Epithelial cell of proximal tubule (primary cell): ENCODE measurements around the gene SDHAF4. TPM values are rescaled to one million over a fixed set of nuclear protein-coding genes. Genes with fewer than 3 reads are reported as not detected.
"Not testable (repeated sequence)": the region's sequence is repeated elsewhere in the genome, so short reads cannot be mapped to it uniquely, and the experiment has no call there.

Experiments
- DNase-seq: peaks from one replicate; pipeline ENCODE4 v3.0.0-alpha.2; 2011; ENCODE audit warnings: low read depth
- H3K4me3 ChIP-seq: 2 replicates; pipeline ENCODE4 v1.5.1; 2011; ENCODE audit warnings: low read depth, mild to moderate bottlenecking, low read length
- CTCF ChIP-seq: conservative IDR thresholded peaks from 2 replicates; pipeline ENCODE4 v1.5.1; 2012; ENCODE audit warnings: low read depth, mild to moderate bottlenecking, low read length
- total RNA-seq: library from RNA; depleted of rRNA; stranded (reverse); fragments of >200 nt; gene quantifications from 2 replicates; pipeline ENCODE4 v1.2.3, GENCODE V29; 2015

Gene SDHAF4
- total RNA-seq, 1 donor from 2014 or later: 15.0 TPM

- no peak for TF ChIP-seq CTCF
- no peak overlapping the region for H3K4me3 ChIP-seq
- DNase-seq: no peak
Observed at GRCh38 chr6:70592391-70593117, 25.8 kb downstream of the SDHAF4 start.

GRCh38 chr6:70593118-70593486 lies 26.4 kb downstream of the SDHAF4 start:
- DNase-seq: no peak
- H3K4me3 ChIP-seq: no peak overlapping the region
- TF ChIP-seq CTCF: no peak

GRCh38 chr6:70599187-70599586 lies 32.5 kb downstream of the SDHAF4 start:
- no peak for DNase-seq
- no peak overlapping the region for H3K4me3 ChIP-seq
- TF ChIP-seq CTCF: no peak

GRCh38 chr6:70601014-70601413 lies 34.3 kb downstream of the SDHAF4 start:
- DNase-seq: no peak
- H3K4me3 ChIP-seq: no peak overlapping the region
- TF ChIP-seq CTCF: no peak

GRCh38 chr6:70604254-70604653 lies 37.5 kb downstream of the SDHAF4 start:
- H3K4me3 ChIP-seq: no peak overlapping the region
- TF ChIP-seq CTCF: no peak
- DNase-seq: no peak

- DNase-seq, H3K4me3 ChIP-seq: not testable (repeated sequence)
Observed at GRCh38 chr6:70607371-70607770, 40.6 kb downstream of the SDHAF4 start.

GRCh38 chr6:70609181-70609580 lies 42.5 kb downstream of the SDHAF4 start:
- DNase-seq: not testable (repeated sequence)

GRCh38 chr6:70616728-70617260 lies 50.1 kb downstream of the SDHAF4 start:
- no peak for TF ChIP-seq CTCF
- no peak overlapping the region for H3K4me3 ChIP-seq
- no peak for DNase-seq

More at GRCh38 chr6:70609181-70609580, 42.5 kb downstream of the SDHAF4 start:
- H3K4me3 ChIP-seq: not testable (repeated sequence)
